Activated T-helper 9 cell treated with anti-CD3 and anti-CD28 coated beads, Interleukin-2, amount 50 U/mL, for 16 hours (primary cell): Measurements from ENCODE around the gene MAP3K7.

Experiments
- DNase-seq: peaks from one replicate; pipeline ENCODE4 v3.0.0-alpha.2; 2020; ENCODE audit warnings: low read depth

Gene MAP3K7

DNA sequence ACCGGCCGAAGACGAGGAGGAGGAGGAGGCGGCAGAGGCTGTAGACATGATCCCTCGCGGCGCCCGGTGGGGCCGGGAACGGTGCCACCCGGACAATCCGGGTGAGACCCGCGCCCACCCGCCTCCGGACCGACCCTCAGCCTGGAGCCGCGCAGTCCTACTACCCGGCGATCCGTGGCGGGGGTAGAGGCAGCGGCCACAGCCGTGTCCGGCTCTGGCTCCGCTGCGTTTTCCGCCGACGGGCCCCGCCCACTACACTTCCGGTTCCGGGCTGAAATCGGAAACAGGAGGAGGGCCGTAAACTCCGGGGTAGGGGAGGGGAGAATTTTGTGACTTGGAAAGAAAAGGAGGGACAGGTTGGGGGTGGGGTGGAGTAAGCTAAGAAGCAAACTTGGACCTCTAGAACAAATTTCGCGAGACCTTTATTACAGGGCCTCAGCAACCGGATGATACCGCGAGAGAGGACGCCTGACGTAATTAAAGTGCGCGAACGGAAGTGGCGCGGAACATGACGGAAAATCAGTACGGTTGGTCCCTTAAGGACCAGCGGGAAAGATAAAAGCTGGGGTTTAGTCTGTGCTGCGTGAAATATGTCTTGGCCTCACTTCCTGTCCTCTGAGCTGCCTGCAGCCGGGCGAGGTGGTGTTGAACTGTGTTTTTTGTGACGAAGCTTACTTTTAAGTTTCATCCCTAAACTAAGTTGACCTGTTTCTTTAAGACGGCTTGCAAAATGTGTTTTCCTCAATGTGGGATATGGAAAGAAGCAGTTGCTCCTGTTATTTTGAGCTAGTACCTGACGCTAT lies at the start of gene MAP3K7:
TSS of gene MAP3K7 (minus strand) at position 237 of the 803 bp plus-strand sequence. CDS start at position 48, 189 bp downstream.
- peak; percentile 87 for DNase-seq

GRCh38 chr6:90631046-90631445 lies 44.2 kb upstream of the MAP3K7 start:
- no peak for DNase-seq

DNA sequence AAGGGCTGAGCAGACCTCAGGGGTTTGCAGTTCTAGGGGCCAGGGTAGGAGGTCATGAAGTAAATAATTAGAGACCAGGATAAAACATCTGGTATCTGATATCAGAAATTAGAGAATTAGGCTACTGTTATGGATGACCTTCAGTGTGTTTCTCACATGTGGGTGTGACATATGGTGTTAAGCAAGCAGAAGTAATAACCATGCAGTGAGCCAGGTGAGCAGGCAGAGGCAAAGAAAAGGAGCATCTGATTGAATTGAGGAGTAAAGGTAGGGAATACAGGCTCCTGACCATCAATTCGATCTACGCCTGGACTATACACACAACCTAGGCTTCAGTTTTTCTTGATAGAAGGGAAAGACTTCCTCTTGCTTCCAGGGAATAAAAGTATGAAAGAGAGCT lies 34.7 kb upstream of the MAP3K7 start:
- no peak for DNase-seq

DNA sequence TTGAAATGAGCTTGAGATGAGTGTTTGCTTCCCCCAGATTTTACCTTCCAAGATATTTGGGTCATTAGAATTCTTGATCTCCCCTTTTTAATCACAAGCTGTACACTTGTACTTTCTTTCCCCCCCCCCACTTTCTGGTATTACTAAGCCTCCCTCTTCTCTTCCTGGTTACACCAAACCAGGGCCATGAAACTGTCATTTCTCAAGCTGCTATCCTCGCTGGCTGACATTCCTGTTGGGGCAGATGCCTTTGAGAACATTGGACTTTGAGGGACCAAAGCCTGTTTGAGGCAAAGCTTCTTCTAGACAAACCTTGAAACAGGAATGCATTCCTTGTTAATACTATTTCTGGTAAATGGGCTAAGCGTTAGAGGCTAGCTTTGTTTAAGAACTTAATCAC lies 32.3 kb upstream of the MAP3K7 start:
- DNase-seq: no peak

DNA sequence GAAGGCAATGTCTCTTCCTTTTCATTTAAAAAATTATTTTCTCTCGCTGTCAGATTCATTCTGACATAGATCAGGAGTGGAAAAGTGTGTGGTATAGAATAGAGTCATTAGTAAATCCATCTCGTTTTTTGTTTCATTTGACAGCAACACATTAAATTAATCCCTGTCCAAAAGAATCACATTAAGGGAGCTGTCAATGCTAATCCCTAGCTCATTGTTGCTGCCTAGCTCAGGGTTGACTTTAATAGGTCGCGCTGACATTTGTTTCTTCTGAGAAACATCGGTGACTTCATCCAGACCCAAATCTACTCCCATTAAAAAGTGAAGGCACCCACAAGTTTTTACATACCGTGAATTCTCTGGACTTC lies 25.4 kb upstream of the MAP3K7 start:
- DNase-seq: no peak

- no peak for DNase-seq
These were observed 24.9 kb upstream of the MAP3K7 start for GRCh38 chr6:90611543-90612312.

DNA sequence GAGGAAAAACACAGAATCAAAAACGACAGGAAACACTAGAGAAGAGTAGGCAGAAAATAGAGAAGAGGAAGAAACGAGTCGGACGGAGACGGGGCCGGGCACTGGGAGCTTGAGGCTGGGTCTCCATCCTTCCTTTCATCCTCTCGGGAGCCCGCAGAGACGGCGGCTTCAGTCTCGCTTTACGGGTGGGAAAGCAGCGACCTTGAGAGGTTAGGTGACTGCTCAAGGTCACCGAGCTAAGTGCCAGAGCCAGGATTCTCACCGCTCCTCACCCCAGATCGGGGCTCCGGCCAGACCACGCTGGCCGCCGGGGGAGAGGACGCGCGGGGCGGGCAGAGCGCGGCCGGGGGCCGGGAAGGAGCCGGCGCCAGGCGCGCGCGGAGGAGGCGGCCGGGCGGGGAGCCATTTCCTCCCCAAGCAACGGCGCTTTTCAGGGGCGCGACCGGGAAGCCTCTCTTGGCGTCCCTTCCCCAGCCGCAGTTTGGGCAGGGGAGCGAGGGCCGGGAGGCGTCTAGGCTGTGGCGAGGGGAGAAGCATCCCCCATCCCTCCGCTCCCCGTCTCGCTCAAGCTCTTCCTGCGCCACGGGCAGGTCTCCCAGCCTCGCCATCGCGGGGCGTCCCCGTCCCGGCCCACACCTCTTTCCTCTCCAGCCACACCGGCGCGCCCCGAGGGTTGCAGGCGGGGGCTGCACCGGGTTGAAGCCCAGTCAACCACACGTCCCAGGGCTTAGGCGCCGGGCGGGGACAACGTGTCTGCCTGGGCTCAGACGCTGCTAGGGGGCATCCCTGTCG lies 24.1 kb upstream of the MAP3K7 start:
- DNase-seq: peak; percentile 2

GRCh38 chr6:90610301-90610750 lies 23.5 kb upstream of the MAP3K7 start:
- no peak for DNase-seq

DNA sequence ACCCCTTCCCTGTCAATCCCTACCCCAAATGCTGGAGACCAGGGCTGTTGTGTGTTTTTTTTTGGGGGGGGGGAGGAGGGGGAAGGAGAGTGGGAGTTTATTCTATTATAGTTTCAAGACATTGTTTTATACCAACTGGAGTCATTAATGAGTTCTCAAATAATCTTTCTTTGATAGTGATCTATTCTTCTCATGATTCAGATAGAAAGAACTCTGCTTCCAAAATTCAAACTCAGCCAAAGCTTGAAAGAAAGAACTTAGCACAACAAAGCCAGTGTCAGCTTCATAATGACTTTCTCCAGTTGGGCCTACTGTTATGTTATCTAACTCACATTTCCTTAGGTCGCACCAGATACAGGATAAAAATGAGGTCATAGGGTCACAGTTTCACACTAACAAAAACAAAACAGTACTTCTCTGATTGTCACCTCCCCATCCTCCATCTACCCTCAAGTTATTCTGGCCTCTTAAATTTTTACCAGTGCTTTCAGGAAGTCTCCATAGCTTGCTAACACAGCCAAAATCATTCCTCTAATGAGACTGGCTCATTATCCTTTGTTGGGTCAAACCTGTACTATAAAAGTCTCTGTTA lies 19.0 kb upstream of the MAP3K7 start:
- no peak for DNase-seq

GRCh38 chr6:90604546-90604945 lies 17.7 kb upstream of the MAP3K7 start:
- DNase-seq: no peak

DNA sequence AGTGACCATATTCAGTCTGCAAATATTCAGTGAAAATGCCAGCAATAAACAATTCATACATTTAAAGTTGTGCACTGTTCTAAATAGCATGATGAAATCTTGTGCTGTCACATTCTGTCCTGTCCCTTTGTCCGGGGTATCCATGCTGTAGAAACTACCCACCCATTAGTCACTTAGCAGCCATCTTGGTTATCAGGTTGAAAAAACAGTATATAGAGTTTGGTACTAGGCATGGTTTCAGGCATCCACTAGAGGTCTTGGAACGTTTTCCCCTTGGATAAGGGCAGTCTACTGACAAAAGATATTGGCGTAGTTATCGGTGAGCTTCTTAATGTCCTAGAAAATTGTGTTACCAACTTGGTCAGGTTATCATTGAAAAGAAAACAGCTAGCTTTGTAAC lies 12.3 kb upstream of the MAP3K7 start:
- no peak for DNase-seq

DNA sequence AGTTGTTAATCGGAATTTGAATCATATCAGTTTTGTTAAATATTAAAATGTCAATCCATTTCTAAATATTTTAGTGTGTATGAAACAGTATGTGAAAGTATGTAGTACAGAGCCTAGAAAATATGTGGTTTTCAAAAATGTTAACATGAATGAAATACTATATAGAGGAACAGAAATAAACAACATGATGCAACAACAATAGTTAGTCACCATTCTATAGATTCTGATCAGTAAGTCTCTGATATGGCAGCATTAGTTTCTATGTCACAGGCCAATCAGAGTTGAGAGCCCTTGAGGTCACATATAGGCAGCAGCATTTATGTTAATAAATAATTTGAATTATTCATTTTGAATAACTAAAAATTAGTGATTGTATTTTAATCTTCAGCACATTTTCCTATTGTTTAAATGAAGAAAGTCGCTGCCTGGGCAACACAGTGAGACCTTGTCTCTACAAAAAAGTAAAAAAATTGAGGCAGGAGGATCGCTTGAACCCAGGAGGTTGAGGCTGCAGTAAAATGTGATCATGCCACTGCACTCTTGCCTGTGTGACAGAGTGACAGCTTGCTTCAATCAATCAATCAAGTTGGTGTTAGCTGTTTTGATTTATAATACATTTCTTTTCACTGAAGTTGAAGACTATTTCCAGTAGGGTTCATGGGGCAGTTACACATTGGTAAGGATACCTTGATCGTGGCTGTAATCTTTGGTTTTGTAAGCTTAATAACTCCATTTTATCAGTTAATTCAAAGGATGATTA lies 11.5 kb upstream of the MAP3K7 start:
- DNase-seq: no peak

GRCh38 chr6:90596967-90597539 lies 10.2 kb upstream of the MAP3K7 start:
- DNase-seq: no peak

DNA sequence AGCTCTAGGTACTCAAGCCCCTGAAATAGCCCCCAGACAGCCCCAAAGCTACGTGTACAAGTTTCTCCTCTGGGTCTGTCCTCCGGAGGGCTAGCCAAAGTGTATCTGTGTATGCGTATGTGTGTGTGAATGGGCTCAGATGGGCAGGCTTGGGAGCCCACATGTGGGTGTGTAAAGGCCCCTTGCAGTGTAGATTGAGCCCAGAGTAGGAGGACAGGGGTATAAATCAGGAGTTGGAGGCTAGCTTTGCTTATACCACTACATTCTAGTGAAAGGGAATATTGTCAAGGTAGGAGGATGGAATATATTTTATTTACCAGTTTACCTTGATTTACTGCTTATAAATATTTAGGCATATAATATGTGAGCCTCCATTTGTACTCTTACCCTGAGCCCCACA lies 9.0 kb upstream of the MAP3K7 start:
- DNase-seq: no peak

DNA sequence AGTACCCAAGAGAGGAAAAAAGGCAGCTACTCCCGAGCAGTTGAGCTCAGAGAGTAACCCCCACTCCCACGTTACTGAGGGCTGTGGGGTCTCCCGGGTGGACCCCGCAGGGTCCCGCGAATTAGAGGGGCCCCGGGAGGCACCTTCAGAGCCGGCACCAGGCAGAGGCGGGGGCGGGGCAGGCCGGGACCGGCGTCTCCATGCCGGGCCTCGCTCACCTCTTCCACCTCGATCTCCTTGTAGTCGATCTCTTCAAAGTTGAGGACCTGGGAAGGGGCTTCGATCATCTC lies 381 bp downstream of the MAP3K7 start:
- DNase-seq: peak; percentile 31

- no peak for DNase-seq
These were observed 2.1 kb downstream of the MAP3K7 start for GRCh38 chr6:90584636-90585255.

DNA sequence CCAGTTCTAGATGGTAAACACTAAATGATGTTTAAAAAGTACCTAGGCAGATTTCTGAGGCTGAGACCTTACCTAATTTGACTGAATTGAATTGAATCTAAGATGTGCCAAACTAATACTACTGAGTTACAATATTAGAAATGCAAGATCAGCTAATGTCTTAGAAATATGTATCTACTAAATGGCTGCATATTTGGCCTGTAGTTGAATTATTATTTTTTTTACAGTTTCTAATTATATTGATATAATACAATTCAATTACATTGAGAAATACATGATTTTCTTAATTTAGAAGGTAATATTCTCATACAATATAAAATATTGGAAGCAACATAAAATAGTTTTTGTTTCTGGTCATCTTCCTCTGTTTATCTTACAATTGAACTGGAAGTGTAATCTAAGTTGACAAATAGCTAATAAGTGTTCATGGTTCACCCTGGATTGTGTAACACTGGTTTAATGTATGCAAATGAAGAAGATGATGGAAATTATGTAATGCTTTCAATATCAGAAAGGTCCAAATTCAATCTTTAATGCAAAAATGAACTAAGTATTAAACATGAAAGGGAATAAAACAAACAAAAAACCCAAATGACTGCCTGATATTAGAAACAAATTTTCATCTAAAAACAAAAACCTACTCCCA lies 2.9 kb downstream of the MAP3K7 start:
- DNase-seq: no peak

DNA sequence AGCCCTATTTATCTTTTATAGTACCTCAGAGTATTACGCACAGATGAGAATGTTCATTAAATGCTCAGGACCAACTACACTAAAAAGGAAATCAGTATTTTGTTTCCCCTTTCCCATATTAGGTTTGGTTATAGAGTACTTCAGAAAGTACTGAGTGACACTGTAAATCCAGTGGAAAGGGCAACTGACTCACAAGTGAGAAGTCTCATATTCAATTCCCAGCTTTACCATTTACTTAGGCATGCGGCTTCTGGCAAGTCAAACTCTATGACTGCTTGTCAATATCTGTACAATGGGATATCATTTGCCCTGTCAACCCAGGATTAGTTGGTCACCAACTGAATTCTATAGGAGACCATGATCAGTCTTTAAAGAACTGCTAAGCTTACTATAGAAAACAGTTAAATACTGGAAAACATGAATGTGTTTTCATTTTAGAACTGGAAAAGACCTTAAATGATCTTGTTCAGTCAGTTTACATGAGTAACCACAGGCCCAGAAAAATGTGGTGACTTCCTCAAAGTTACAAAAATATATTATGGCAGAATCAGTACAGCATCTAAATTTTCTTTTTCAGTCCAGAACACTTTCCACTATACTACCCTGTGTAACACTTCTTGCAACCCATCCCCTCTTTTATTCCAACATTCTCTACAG lies 3.6 kb downstream of the MAP3K7 start:
- DNase-seq: no peak

DNA sequence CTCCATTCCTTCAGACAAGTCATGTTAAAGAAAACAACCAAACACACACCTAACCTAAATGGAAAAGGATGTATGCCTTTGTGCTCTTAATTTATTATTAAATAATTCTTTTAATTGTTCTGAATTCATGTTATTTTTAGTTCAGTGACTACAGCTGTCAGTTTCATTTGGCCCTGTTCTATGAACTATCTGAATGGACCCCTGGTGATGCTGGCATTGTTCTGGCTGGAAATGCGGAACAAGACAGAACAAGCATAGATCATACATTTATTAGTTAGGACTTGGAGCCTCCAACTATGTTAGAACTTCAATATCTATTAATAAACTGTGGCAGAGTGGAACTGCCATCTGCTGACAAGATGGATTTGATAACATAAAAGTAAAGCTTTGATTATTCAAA lies 5.7 kb downstream of the MAP3K7 start:
- DNase-seq: no peak
